DMS153 treated with DMSO at 0.1 percent for 48 hours (cell line): ENCODE measurements around the gene LPIN1.
"Not testable (repeated sequence)": the region's sequence is repeated elsewhere in the genome, so short reads cannot be mapped to it uniquely, and the experiment has no call there.

ENCODE experiments used
- DNase-seq: peaks from one replicate; lab custom pipeline; 2025; ENCODE audit not compliant: unreplicated experiment; lab: John Stamatoyannopoulos, UW

Gene LPIN1

DNA sequence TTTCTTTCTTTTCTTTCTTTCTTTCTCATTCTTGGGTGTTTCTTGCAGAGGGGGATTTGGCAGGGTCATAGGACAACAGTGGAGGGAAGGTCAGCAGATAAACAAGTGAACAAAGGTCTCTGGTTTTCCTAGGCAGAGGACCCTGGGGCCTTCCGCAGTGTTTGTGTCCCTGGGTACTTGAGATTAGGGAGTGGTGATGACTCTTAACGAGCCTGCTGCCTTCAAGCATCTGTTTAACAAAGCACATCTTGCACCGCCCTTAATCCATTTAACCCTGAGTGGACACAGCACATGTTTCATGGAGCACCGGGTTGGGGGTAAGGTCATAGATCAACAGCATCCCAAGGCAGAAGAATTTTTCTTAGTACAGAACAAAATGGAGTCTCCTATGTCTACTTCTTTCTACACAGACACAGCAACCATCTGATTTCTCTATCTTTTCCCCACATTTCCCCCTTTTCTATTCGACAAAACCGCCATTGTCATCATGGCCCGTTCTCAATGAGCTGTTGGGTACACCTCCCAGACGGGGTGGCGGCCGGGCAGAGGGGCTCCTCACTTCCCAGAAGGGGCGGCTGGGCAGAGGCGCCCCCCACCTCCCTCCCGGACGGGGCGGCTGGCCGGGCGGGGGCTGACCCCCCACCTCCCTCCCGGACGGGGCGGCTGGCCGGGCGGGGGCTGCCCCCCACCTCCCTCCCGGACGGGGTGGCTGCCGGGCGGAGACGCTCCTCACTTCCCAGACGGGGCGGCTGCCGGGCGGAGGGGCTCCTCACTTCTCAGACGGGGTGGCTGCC is 12.9 kb downstream of the LPIN1 start:
- DNase-seq: not testable (repeated sequence)

DNA sequence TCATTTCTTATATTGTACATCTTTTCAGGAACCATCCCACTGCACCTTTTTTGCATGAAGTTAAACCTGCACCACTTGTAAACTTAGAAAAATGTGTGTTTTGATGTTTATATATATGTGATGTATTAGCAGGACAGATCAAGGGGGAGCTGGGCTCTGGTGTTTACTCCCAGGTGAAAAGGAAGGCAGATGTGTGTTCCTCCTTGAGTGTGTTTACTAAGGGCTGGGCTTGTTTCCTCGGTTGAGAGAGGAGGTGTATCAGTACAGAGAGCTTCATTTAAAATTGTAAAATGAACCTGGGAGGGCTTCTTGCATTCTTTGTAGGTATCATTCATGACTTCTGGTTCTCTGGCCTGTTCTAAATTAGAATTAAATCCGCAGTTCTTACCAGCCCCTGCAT is 14.8 kb downstream of the LPIN1 start:
- no peak for DNase-seq

GRCh38 chr2:11762031-11762430 is 15.6 kb downstream of the LPIN1 start:
- no peak for DNase-seq

- no peak for DNase-seq
Observed at GRCh38 chr2:11762799-11763461, 16.5 kb downstream of the LPIN1 start.

GRCh38 chr2:11764359-11764758 is 17.9 kb downstream of the LPIN1 start:
- peak; percentile 16 for DNase-seq

- DNase-seq: no peak
Observed at GRCh38 chr2:11764920-11765319, 18.5 kb downstream of the LPIN1 start.

DNA sequence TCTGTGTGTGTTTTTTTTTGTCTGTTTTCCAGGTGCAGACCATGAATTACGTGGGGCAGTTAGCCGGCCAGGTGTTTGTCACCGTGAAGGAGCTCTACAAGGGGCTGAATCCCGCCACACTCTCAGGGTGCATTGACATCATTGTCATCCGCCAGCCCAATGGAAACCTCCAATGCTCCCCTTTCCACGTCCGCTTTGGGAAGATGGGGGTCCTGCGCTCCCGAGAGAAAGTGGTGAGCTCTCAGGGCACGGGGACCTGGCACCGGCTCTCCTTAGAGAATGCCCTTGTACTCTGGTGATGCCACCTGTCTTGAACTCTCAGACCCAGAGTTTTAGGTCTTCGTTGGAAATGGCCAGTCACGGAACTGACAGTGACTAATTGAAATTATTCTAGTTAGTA is 19.1 kb downstream of the LPIN1 start:
- no peak for DNase-seq

GRCh38 chr2:11766016-11766415 is 19.6 kb downstream of the LPIN1 start:
- DNase-seq: no peak

DNA sequence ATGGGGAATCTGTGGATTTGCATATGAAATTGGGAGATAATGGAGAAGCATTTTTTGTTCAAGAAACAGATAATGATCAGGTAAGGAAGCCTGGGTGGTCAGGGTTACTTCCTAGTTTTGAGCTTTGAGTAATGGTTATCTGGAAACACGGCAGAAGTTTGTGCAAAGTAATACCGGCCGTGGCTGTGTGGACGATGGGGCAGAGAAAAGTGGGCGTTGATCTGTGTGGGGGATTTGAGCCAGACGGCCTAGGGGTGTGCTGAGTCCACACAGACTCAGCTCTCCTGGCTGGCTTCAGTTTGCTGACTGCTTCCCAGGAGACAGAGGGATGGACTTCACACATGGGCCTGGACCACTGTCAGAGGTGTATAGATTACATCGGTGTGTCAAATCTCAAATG is 21.3 kb downstream of the LPIN1 start:
- no peak for DNase-seq

DNA sequence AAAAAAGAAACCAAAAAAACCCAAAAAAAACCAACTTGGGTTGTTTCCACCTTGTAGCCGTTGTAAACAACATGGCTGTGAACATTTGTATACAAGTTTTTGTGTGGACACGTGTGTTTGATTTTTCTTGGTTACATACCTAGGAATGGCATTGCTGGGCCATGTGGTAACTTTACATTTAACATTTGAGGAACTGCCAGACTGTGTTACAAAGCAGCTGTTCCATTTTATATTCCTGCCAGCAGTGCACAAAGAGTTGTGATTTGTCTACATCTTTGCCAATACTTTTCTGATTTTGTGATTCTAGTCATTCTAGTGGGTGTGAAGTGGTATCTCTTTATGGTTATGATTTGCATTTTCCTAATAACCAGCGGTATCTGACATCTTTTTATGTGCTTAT is 22.5 kb downstream of the LPIN1 start:
- no peak for DNase-seq

GRCh38 chr2:11769516-11769915 is 23.1 kb downstream of the LPIN1 start:
- DNase-seq: no peak

DNA sequence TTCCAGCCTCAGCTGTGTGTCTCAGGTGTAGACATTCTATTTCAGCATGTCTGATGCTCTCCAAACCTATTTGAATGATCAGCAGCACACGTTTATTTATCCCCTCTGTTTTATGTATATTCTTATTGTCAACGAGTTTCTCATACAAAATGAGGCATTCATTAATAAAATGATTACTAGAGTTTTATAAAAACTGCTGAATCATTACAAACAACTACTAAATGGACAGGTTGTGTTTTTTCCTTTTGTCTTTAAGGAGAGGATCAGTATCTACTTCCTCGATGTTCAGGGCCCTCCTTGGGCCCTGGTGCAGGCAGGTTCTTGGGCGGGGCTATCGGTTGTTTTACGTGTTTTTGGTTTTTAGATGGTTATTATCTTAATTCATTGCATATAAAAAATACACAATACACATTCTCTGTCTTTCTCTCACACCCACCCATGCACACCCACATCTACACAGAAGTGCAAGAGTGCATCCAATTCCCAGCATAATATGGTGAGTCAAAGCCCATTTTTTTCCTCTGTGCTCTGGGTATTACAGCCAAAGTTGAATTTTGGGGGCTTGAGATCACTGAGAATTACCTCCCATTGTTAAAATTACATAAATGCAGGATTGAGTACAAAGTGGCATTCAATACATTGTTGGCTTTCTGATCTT is 24.2 kb downstream of the LPIN1 start:
- no peak for DNase-seq

DNA sequence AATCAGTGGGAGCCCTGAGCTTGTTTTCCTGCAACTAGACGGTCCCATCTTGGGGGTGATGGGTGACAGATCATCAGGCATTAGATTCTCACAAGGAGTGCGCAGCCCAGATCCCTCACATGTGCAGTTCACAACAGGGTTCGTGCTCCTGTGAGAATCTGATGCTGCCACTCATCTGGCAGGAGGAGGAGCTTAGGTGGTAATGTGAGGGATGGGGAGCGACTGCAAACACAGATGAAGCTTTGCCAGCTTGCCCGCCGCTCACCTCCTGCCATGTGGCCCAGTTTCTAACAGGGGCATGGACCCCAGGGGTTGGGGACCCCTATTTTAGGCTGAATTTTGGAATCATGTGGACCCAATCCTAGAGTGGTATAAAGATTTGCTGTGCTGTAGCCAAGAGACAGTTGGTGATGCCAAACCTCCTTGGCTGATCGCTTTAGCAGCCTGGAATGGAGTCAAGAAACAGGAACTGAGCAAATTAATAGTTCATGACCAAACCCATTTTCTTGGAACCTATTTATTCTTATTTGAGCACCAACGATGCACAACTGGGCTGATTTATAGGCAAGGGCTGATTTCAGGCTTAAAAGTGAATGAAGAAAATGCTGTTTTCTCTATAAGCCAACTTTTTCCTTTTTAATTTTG is 25.7 kb downstream of the LPIN1 start:
- DNase-seq: no peak

DNA sequence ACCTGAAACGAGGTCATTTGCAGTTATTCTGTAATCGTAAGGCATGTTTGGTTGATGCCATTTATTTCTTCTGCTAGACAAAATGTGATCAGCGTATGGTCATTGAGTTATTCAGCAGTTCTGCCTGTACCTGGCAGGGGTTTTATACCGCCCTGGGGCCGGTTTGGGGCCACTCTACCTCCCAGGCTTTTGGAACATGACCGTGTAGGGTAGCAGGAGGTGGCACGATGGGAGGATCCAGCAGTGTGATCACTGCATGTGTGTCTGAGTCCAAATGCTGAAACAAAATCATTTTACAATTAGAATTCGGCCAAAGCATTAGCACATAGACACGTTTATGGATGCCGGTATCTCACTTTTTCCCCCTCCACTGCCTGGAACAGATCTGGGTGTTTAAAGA is 26.7 kb downstream of the LPIN1 start:
- DNase-seq: no peak

- no peak for DNase-seq
Observed at GRCh38 chr2:11773747-11774525, 27.5 kb downstream of the LPIN1 start.

DNA sequence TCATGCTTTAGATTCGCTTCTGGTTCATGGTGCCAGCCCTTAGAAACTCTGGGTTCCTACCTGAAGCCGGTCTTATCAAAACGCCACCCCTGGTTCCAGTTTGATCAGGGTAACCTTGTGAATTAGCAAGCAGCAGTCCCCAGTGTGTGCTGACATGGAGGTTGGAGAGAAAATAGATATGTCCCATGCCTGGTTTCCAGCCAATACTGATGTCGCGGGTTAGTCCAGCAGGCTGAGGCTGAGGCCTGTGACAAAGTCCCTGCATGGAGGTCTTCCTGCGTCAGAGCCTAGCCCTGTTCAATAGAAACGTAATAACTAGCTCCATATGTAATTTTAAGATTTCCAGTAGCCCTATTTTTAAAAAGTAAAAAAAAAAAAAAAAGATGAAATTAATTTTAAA is 28.2 kb downstream of the LPIN1 start:
- DNase-seq: no peak

- no peak for DNase-seq
Observed at GRCh38 chr2:11775384-11775783, 29.0 kb downstream of the LPIN1 start.

DNA sequence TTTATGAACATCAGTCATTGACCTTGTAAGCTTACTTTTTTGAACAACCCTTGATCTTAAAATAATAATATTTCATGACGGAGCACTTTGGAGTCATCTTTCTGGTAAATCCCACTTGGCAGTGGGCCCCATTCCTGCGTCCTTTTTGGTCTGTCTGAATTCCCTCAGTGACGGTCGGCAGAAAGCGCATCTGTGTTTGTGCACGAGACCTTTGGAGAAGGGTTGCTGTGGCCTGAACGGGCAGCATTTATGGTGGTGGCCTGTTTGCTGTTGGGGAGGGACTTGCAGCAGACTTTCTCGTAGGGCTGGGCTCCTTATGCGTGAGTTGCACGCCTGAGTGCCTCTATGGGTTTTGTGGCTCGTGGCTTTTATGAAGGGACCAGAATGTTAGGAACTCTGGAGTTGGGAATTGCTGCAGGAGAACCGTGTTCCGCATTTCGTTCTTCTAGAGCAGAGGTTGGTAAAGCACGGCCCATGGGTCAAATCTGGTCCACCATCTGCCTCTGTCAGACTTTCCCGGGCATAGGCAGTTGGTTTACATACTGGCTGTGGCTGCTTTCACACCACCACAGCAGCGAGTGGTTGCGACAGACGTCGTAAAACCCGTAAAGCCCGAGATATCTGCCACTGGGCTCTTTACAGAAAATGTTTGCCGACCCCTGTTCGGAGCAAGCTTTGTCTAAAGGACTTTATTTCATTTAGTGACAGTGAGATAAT is 30.8 kb downstream of the LPIN1 start:
- DNase-seq: peak; percentile 8

GRCh38 chr2:11777886-11778415 is 31.5 kb downstream of the LPIN1 start:
- DNase-seq: no peak

GRCh38 chr2:11778416-11778815 is 32.0 kb downstream of the LPIN1 start:
- DNase-seq: no peak
